ENCODE measurements around the gene BRINP2. TPM values are rescaled to one million over a fixed set of nuclear protein-coding genes. Genes with fewer than 3 reads are reported as not detected.

BRINP2 gene
- polyA plus RNA-seq, 3 donors, result not detected

- no peaks in the 10 kb centered on the region for H3K36me3 ChIP-seq (replicated peaks in 1 of 2; ENCODE audit: control insufficient read depth in 1 of 2, insufficient read depth in 2 of 2, low read length in 2 of 2)
- no peaks in the 10 kb centered on the region for H3K9me3 ChIP-seq (replicated peaks in 1 of 2; ENCODE audit: control insufficient read depth in 1 of 2, insufficient read depth in 1 of 2, low read length in 2 of 2)
- no peak overlapping the region for H3K27ac ChIP-seq (ENCODE audit: low read depth in 1 of 2, low read length in 2 of 2)
- no peak overlapping the region for H3K27ac Mint-ChIP-seq
- H3K9ac ChIP-seq (ENCODE audit: insufficient read depth, low read length, poor library complexity, severe bottlenecking), result no peak overlapping the region
- H3K4me1 ChIP-seq (ENCODE audit: control insufficient read depth in 1 of 2, insufficient read depth in 2 of 2, low read length in 2 of 2), result no peaks in the 10 kb centered on the region
- no peaks in the 10 kb centered on the region for H3K4me1 Mint-ChIP-seq
- H3K79me2 ChIP-seq (ENCODE audit: insufficient read depth, low read length), result no peaks in the 10 kb centered on the region
- H3K27me3 ChIP-seq (ENCODE audit: control insufficient read depth in 2 of 2, insufficient read depth in 2 of 2, low read length in 2 of 2), result no peaks in the 10 kb centered on the region
- no peak overlapping the region for H2AFZ ChIP-seq (ENCODE audit: insufficient read depth, low read depth, low read length, poor library complexity, severe bottlenecking)
- H3K4me3 ChIP-seq (replicated peaks in 1 of 3; ENCODE audit: low read depth in 2 of 3, low read length in 3 of 3), result no peak overlapping the region
- peaks cover 0 to 2% (median 0%) of the 10 kb centered on the region in 7 donors for H3K9me3 Mint-ChIP-seq
- H3K4me2 ChIP-seq (replicated peaks; ENCODE audit: extremely low read depth, low read length, poor library complexity, severe bottlenecking), result no peak overlapping the region
- DNase-seq, result no peak
- H3K4me3 Mint-ChIP-seq, result no peak overlapping the region
- no peaks in the 10 kb centered on the region for H3K36me3 Mint-ChIP-seq
- intact Hi-C loops (cut with micrococcal nuclease), result no loop called here
- peaks cover 0 to 3% (median 2%) of the 10 kb centered on the region in 3 donors for H3K27me3 Mint-ChIP-seq (ENCODE audit: low read depth in 3 of 3)
- TF ChIP-seq, protein P1, sequence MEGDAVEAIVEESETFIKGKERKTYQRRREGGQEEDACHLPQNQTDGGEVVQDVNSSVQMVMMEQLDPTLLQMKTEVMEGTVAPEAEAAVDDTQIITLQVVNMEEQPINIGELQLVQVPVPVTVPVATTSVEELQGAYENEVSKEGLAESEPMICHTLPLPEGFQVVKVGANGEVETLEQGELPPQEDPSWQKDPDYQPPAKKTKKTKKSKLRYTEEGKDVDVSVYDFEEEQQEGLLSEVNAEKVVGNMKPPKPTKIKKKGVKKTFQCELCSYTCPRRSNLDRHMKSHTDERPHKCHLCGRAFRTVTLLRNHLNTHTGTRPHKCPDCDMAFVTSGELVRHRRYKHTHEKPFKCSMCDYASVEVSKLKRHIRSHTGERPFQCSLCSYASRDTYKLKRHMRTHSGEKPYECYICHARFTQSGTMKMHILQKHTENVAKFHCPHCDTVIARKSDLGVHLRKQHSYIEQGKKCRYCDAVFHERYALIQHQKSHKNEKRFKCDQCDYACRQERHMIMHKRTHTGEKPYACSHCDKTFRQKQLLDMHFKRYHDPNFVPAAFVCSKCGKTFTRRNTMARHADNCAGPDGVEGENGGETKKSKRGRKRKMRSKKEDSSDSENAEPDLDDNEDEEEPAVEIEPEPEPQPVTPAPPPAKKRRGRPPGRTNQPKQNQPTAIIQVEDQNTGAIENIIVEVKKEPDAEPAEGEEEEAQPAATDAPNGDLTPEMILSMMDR (IDR thresholded peaks at IDR 0.05), result no peak
- no peaks in the 10 kb centered on the region for H4K20me1 ChIP-seq (ENCODE audit: insufficient read depth, low read length)
Observed at GRCh38 chr1:177252877-177253276, 82.1 kb downstream of the BRINP2 start.

DNA sequence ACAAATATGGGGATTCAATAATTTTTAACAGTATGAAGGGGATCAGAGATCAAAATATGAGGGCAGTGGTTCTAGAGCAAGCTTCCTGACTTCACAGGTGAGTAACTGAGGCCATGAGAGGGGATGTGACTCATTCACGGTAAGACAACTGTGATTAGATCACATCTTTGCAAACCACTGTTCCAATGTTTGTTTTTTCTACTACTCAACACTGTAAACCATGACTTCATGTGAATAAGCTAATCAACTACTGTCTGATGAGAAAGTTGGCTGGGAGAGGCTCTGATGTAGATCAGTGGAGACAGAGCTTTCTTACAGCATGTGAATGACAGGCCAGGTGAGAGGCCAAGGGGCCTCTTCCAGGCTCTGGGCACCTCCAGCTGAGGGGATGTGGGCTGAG lies 84.7 kb downstream of the BRINP2 start:
- WGBS (ENCODE audit: insufficient coverage), result no CpG with 5 or more reads among the region's 1 CpG
- no peak overlapping the region for H3K4me2 ChIP-seq (replicated peaks; ENCODE audit: extremely low read depth, low read length, poor library complexity, severe bottlenecking)

More for the DNA sequence above, 84.7 kb downstream of the BRINP2 start:
- H3K27me3 ChIP-seq (ENCODE audit: control insufficient read depth in 2 of 2, insufficient read depth in 2 of 2, low read length in 2 of 2), result no peaks in the 10 kb centered on the region
- intact Hi-C loops (cut with micrococcal nuclease), result no loop called here
- Mint-ChIP-seq H3K9me3 (peaks cover 0 to 1% (median 0%) of the 10 kb centered on the region in 7 donors), H3K27ac (no peak overlapping the region), H3K36me3 (no peaks in the 10 kb centered on the region), H3K27me3 (ENCODE audit: low read depth in 3 of 3) (peaks cover 0 to 3% (median 2%) of the 10 kb centered on the region in 3 donors), H3K4me3 (no peak overlapping the region), H3K4me1 (no peaks in the 10 kb centered on the region)
- no peak overlapping the region for H3K4me3 ChIP-seq (replicated peaks in 1 of 3; ENCODE audit: low read depth in 2 of 3, low read length in 3 of 3)
- no peaks in the 10 kb centered on the region for H3K4me1 ChIP-seq (ENCODE audit: control insufficient read depth in 1 of 2, insufficient read depth in 2 of 2, low read length in 2 of 2)
- no peak overlapping the region for H2AFZ ChIP-seq (ENCODE audit: insufficient read depth, low read depth, low read length, poor library complexity, severe bottlenecking)
- H4K20me1 ChIP-seq (ENCODE audit: insufficient read depth, low read length), result no peaks in the 10 kb centered on the region
- no peak overlapping the region for H3K27ac ChIP-seq (ENCODE audit: low read depth in 1 of 2, low read length in 2 of 2)
- no peak overlapping the region for H3K9ac ChIP-seq (ENCODE audit: insufficient read depth, low read length, poor library complexity, severe bottlenecking)
- H3K9me3 ChIP-seq (replicated peaks in 1 of 2; ENCODE audit: control insufficient read depth in 1 of 2, insufficient read depth in 1 of 2, low read length in 2 of 2), result no peaks in the 10 kb centered on the region
- DNase-seq, result no peak
- TF ChIP-seq, protein P1 (IDR thresholded peaks at IDR 0.05), result no peak
- H3K36me3 ChIP-seq (replicated peaks in 1 of 2; ENCODE audit: control insufficient read depth in 1 of 2, insufficient read depth in 2 of 2, low read length in 2 of 2), result no peaks in the 10 kb centered on the region
- no peaks in the 10 kb centered on the region for H3K79me2 ChIP-seq (ENCODE audit: insufficient read depth, low read length)

Data from CD14-positive monocyte (primary cell).